ENCODE results near the gene BEGAIN. TPM values are rescaled to one million over a fixed set of nuclear protein-coding genes. Genes with fewer than 3 reads are reported as not detected.
"Not testable (repeated sequence)": the region's sequence is repeated elsewhere in the genome, so short reads cannot be mapped to it uniquely, and the experiment has no call there.

BEGAIN gene
- polyA plus RNA-seq, 3 donors, result 1.8 to 3.0 (median 2.4) TPM

DNA sequence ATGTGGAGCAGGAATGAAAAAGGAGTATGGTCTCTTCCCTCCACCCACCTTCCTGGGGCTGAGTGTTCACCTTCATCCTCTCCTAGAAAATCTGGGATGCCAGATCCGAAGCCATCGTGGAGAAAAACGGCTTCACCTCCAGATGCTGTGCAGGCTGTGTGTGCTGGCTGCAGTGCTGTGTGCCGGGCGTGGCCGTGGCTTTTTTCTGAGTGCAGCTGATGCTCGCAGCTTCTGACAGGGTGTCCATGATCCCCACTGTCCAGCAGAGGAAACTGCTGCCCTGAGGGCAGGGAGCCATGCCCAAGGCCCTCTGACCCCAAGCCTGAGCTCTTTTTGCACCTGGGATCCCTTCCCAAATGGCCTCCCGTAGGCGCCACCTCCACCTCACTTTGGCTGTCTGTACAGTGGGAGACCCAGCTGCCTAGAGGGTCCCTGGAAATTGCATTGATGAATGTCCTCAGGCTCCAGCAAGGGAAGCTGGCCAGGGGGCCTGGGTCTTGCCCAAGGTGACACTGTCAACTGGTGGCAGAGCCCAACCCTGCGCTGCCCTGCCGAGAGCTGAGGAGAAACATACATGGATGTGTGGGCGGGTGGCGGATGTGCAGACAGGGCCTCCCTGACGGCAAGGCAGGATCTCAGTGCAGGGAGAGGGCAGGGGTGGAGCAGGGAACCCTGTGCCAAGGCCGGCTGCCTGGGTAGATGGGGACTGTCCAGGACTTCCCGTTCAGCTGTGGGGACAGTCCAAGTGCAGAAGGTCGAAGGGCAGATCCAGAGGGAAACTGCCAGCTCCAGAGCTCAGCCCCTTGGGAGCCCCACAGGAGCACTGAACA, 53.3 kb downstream of the BEGAIN start:
- no peak for DNase-seq (ENCODE audit: extremely low read depth in 1 of 11, low read depth in 9 of 11, low spot score in 4 of 11)

DNA sequence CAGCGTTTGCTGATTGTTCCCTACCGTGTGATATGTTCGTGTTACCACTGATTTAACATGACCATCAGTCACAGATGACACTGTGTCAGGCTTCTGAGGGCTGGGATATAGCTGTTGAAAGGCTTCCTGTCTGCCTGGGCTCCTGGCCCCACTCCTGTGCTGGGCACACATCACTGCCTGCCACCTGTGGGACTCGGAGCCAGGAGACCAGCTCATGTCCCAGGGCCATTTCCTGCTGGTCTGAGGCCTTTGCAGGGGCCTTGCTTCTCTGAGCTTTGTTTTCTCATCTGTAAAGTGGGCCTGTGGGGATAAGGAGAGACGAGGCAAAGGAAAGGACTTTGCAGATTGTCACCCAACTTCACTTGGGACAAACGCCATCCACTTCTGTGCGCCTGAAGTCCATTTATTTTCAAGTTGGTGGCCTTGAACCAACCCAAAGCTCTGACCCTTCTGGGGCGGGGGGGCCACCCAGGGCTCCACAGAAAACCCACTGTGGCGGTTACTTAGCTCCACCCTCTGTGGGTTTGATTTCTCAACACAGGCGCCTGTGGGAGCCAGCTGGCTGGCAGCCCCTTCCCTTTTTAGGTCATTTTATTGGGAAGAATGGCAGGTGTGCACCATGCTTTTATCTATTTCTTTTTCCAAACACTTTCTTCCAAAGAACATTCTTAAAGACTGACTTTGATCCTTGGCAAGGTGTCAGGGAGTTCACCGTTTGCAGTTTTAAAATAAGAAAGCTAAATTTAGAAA, 54.1 kb downstream of the BEGAIN start:
- DNase-seq (ENCODE audit: extremely low read depth in 1 of 11, low read depth in 9 of 11, low spot score in 4 of 11), result no peak

DNA sequence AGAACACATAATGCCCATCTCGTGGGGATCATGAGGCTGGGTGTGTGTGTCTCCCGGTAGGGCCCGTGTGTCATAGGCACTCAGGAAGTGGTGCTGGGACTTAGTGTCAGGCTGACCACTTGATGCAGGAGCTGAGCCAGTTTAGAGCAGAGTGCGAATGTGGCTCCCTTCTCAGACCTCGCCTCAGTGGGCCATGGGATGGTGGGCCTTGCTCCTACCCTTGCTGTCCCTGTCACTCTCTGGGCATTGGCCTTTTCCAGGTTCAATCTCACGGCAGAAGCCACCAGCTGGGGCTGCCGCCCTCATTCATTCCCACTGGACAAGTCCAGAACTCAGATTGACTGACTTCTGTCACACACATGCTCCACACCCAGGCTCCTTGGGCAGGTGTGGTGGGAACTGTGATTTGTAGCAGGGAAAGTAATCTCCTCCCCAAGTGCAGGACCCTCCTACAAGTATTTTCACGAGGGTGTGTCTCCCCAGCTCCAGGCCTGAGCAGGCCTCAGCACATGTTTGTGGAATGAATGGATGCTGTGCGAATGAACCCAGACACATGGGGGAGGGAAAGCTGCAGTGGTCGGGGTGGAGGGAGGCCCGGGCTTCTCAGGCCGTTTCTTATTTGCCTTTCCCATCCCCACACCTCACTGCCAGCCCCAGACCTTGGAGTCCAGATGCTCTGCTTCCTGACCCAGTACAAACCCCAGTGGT, 54.9 kb downstream of the BEGAIN start:
- DNase-seq (ENCODE audit: extremely low read depth in 1 of 11, low read depth in 9 of 11, low spot score in 4 of 11), result no peak

DNA sequence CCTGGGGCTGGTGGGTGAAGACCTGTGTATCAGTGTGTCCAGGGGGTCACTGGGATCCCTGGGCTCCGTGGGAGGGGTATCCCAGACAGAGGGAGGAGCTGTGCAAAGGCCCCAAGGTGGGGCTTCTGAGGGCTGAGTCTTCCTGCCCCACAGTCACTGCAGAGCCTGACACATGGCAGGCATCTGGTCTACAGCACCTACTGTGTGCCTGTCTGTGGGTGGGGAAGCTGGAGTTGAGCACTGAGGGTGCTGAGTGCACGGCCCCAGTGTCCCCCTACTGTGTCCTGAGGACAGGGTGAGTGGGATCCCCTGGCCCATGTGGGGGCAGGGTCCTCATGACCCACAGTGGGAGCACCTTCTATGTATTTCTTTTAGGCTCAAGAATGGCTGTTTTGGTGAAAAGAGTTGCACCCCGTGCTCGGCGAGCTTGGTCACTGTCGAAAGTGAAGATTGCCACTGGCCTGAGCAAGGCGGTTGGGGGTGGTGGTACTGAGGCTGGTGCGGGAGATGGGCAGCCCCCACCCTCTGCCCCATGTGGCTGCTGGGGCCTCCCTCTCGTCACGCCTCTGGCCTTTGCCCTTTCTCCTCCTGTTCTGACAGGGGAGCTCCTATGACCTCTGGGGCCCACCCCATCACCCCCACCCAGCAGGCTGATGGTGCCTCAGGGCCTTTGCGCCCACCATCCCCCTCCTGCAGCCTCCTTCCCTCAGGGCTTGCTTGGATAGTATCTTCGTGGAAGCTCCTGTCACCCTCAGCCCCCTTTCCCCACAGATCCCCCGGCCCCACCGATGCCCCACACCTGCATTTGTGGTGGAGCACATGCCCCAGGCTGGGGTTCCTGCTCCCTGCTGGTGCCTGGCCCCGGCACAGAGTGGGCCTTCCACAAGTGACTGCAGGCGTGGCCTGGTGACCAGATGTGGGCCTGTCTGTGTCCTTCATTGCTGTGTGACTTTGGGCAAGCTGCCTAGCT, 55.8 kb downstream of the BEGAIN start:
- DNase-seq (ENCODE audit: extremely low read depth in 1 of 11, low read depth in 9 of 11, low spot score in 4 of 11), result no peak

GRCh38 chr14:100530270-100531072, 56.7 kb downstream of the BEGAIN start:
- no peak for DNase-seq (ENCODE audit: extremely low read depth in 1 of 11, low read depth in 9 of 11, low spot score in 4 of 11)

- DNase-seq (ENCODE audit: extremely low read depth in 1 of 11, low read depth in 9 of 11, low spot score in 4 of 11), result no peak
These were observed 57.6 kb downstream of the BEGAIN start for GRCh38 chr14:100529561-100530031.

DNA sequence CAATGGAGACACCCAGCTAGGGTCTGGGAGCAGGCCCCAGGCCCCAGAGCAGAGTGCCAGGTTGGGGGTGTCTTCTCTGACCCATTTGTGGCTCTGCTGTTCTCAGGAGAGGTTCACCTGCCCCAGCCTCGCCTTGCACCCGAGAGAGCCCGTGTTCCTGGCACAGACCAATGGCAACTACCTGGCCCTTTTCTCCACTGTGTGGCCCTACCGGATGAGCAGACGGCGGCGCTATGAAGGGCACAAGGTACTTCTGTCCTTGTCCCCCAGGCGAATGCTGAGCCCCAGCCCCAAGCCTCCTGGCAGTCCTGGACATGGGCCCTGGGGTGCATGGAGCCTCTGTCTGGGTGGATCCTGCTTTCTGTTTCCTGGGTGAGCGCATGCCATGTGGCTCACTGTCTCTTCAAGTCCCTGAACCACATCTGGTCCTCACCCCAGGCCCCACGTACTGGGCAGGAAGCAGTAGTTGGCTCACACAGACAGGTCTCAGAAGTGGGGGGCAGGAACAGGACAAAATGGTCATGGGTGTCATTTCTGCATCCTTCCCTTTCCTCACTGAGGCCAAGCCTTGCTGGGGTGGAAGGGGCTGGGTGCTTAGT, 58.2 kb downstream of the BEGAIN start:
- no peak for DNase-seq (ENCODE audit: extremely low read depth in 1 of 11, low read depth in 9 of 11, low spot score in 4 of 11)

GRCh38 chr14:100526632-100527031, 60.6 kb downstream of the BEGAIN start:
- no peak for DNase-seq (ENCODE audit: extremely low read depth in 1 of 11, low read depth in 9 of 11, low spot score in 4 of 11)

DNA sequence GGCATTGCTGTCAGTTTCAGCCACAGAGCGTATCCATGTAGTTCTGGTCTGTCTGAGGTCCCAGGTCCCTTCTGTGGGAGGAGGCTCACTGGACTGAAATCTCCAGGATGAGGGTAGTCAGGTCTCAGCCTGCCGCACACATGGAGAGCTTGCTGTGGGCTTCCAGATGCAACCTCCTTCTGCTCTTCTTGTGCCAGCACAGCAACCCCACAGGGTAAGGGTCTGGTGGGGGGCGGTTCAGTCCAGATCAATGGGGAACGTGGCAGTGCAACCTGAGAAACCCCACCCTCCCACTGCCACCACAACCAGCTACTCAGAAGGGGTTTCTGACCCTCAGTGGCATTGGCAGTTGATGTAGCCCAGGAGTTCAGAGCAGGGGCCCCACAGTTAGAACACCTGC, 61.2 kb downstream of the BEGAIN start:
- no peak for DNase-seq (ENCODE audit: extremely low read depth in 1 of 11, low read depth in 9 of 11, low spot score in 4 of 11)

- no peak for DNase-seq (ENCODE audit: extremely low read depth in 1 of 11, low read depth in 9 of 11, low spot score in 4 of 11)
These were observed 61.6 kb downstream of the BEGAIN start for GRCh38 chr14:100525615-100526014.

DNA sequence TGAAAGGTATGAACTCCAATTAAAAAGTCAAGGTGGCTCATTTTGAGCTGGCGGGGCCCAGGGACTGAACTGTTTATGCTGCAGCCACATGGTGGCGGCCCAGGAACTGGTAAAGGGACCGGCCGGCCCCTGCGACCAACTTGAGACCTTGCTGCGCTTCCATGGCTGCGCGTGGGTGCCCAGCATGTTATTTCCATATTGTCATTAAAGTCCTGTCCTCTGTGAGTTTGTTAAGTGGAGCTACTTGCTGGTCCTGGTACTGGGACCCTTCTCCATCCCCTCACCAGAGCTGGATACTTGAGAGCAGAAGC, 62.3 kb downstream of the BEGAIN start:
- DNase-seq (ENCODE audit: extremely low read depth in 1 of 11, low read depth in 9 of 11, low spot score in 4 of 11), result peak in 2 of 11 donors; percentile 37 to 43

GRCh38 chr14:100524233-100524932, 62.8 kb downstream of the BEGAIN start:
- DNase-seq (ENCODE audit: extremely low read depth in 1 of 11, low read depth in 9 of 11, low spot score in 4 of 11), result no peak

DNA sequence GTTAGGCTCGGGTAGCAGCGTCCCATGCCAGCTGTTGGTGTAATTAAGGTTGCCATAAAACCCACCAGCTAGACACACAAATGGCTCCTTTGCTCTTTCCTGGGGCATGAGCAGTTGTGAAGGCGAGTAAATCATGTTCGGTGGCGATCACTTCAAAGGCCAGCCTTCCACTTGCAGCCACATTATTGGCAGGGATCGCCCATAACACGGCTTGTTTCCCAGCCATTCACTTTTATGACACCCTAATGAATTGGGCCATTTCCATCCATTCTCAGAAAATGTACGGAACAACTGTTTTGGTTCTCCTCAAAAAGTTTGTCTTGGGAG, 63.4 kb downstream of the BEGAIN start:
- DNase-seq (ENCODE audit: extremely low read depth in 1 of 11, low read depth in 9 of 11, low spot score in 4 of 11), result no peak

- DNase-seq (ENCODE audit: extremely low read depth in 1 of 11, low read depth in 9 of 11, low spot score in 4 of 11), result no peak
These were observed 63.9 kb downstream of the BEGAIN start for GRCh38 chr14:100523131-100523842.

DNA sequence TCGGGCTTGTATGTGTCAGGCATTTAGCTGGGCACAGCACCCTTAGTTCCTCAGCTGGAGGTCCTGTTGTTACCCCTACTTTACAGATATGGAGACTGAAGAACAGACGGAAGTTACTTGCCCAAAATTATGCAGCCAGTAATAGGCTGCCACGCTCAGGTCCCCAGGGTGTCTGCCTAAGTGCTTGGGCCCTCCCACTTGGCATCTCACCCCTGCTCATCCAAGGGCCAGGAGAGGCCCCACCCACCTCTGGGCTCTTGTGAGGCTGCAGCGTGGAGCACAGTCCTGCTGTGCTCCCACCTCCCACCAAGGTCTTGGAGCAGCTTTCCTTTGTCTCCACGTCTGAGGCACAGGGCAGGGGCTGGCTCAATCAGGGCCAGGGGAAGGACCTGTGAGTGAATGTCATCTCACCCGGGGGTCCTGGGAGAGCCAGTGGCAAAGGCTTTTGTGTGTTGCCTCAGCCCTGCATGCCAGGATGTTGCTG, 64.6 kb downstream of the BEGAIN start:
- no peak for DNase-seq (ENCODE audit: extremely low read depth in 1 of 11, low read depth in 9 of 11, low spot score in 4 of 11)

DNA sequence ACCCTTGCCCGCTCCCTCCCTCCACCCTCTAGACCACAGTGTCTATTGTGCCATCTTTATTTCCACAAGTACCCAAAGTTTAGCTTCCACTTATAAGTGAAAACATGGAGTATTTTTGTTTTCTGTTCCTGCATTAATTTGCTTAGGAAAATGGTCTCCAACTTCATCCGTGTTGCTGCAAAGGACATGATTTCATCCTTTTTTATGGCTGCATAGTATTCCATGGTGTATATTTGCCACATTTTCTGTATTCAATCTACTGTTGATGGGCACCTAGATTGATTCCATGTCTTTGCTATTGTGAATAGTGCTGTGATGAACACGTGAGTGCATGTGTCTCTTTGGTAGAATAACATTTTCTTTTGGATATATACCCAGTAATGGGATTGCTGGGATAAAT, 81.2 kb downstream of the BEGAIN start:
- not testable (repeated sequence) for DNase-seq (ENCODE audit: extremely low read depth in 1 of 11, low read depth in 9 of 11, low spot score in 4 of 11)
